H1 (cell line): Measurements from ENCODE around the gene AOPEP. TPM values are rescaled to one million over a fixed set of nuclear protein-coding genes. Genes with fewer than 3 reads are reported as not detected.

Source experiments
- CTCF ChIA-PET: fragments of 300-600 bp; sonication (Branson Sonifier 250); formaldehyde crosslinking; loops from one replicate; lab custom pipeline; 2021; ENCODE audit not compliant: partially characterized antibody; lab: Charles Lee
- POLR2A ChIA-PET: fragments of 300-600 bp; sonication (Branson Sonifier 250); formaldehyde crosslinking; loops from one replicate; lab custom pipeline; 2021; ENCODE audit warnings: inconsistent platforms; ENCODE audit not compliant: partially characterized antibody; lab: Charles Lee
- DNase-seq, 2 experiments: peaks; one replicate each; pipeline versions ENCODE4 v3.0.0 to v3.0.0-alpha.2; 2010 to 2022; ENCODE audit warnings: low spot score in 2 of 2, low read depth in 1 of 2, mixed read lengths in 1 of 2
- FAIRE-seq: peaks from 2 replicates; lab custom pipeline; 2011; peaks lifted over from hg19 to GRCh38; lab: Jason Lieb, UNC
- H2AFZ ChIP-seq: 2 replicates; pipeline ENCODE4 v1.8.1; 2012; ENCODE audit warnings: low read length, inconsistent platforms
- H2AK5ac ChIP-seq: 2 replicates; pipeline ENCODE4 v1.6.1; 2013; ENCODE audit warnings: low read depth, low read length
- H2BK120ac ChIP-seq: replicated peaks from 2 replicates; pipeline ENCODE3; 2013; ENCODE audit warnings: low read depth, low read length, inconsistent platforms
- H2BK12ac ChIP-seq: 2 replicates; pipeline ENCODE4 v1.6.1; 2013; ENCODE audit warnings: low read depth, low read length
- H2BK15ac ChIP-seq: 2 replicates; pipeline ENCODE4 v1.6.1; 2013; ENCODE audit warnings: low read length
- H2BK20ac ChIP-seq: 2 replicates; pipeline ENCODE4 v1.6.1; 2013; ENCODE audit warnings: low read length
- H2BK5ac ChIP-seq: 2 replicates; pipeline ENCODE4 v1.6.1; 2013; ENCODE audit warnings: low read depth, low read length
- H3K14ac ChIP-seq: 2 replicates; pipeline ENCODE4 v1.6.1; 2013; ENCODE audit warnings: inconsistent platforms; ENCODE audit not compliant: insufficient read length
- H3K18ac ChIP-seq: 2 replicates; pipeline ENCODE4 v1.6.1; 2013; ENCODE audit warnings: low read length; ENCODE audit errors: extremely low read depth
- H3K23ac ChIP-seq: 2 replicates; pipeline ENCODE4 v1.6.1; 2013; ENCODE audit warnings: inconsistent platforms; ENCODE audit not compliant: insufficient read length
- H3K23me2 ChIP-seq: 2 replicates; pipeline ENCODE4 v1.6.1; 2013; ENCODE audit warnings: low read depth, low read length
- H3K27ac ChIP-seq: 2 replicates; pipeline ENCODE4 v1.6.1; 2011; ENCODE audit warnings: low read depth, low read length, inconsistent platforms
- H3K27me3 ChIP-seq, 4 experiments: replicated peaks in 1 of 4; 1 replicate in 1 of 4; 2 replicates in 3 of 4; pipeline versions ENCODE4 v1.6.1 to v1.8.1; 2011 to 2013; ENCODE audit warnings: low read length in 3 of 4, mild to moderate bottlenecking in 3 of 4, inconsistent platforms in 2 of 4, mixed read lengths in 2 of 4, moderate library complexity in 1 of 4; ENCODE audit not compliant: control insufficient read depth in 3 of 4, insufficient read depth in 3 of 4; ENCODE audit errors: extremely low read depth in 1 of 4
- H3K36me3 ChIP-seq, 4 experiments: 2 replicates each; pipeline versions ENCODE4 v1.6.1 to v1.8.1; 2011 to 2013; ENCODE audit warnings: mild to moderate bottlenecking in 4 of 4, low read length in 3 of 4, moderate library complexity in 2 of 4, control low read depth in 1 of 4, inconsistent platforms in 1 of 4; ENCODE audit not compliant: insufficient read depth in 4 of 4, control insufficient read depth in 2 of 4
- H3K4ac ChIP-seq: replicated peaks from 2 replicates; pipeline ENCODE3; 2013; ENCODE audit warnings: low read length, low read depth, mixed read lengths, inconsistent platforms; ENCODE audit not compliant: insufficient read length
- H3K4me1 ChIP-seq, 4 experiments: replicated peaks in 1 of 4; 1 replicate in 1 of 4; 2 replicates in 3 of 4; pipeline versions ENCODE4 v1.6.1 to v1.8.1; 2011 to 2013; ENCODE audit warnings: low read length in 3 of 4, inconsistent platforms in 2 of 4, mixed read lengths in 1 of 4; ENCODE audit not compliant: insufficient read depth in 4 of 4, control insufficient read depth in 3 of 4
- H3K4me2 ChIP-seq, 2 experiments: 2 replicates each; pipeline versions ENCODE4 v1.6.1 to v1.8.1; 2011 to 2013; ENCODE audit warnings: low read depth in 2 of 2, low read length in 2 of 2, control low read depth in 1 of 2, inconsistent platforms in 1 of 2, mild to moderate bottlenecking in 1 of 2; ENCODE audit not compliant: insufficient read depth in 1 of 2
- H3K4me3 ChIP-seq, 4 experiments: fragments of 200-600, 300-600 bp in 1 of 4; sonication (generic), shearing (Covaris generic), sonication (Bioruptor Twin) in 1 of 4; 2 replicates each; pipeline versions ENCODE4 v1.5.1 to v1.8.1; 2011 to 2016; ENCODE audit warnings: low read length in 4 of 4, low read depth in 3 of 4, control low read depth in 2 of 4, inconsistent platforms in 2 of 4, mild to moderate bottlenecking in 2 of 4, mixed read lengths in 1 of 4, moderate library complexity in 1 of 4; ENCODE audit not compliant: insufficient read depth in 2 of 4; ENCODE audit errors: extremely low read depth in 1 of 4
- H3K56ac ChIP-seq: replicated peaks from 2 replicates; pipeline ENCODE3; 2013; ENCODE audit warnings: low read depth, mild to moderate bottlenecking, mixed read lengths, low read length, inconsistent platforms; ENCODE audit not compliant: insufficient read length
- H3K79me1 ChIP-seq: 2 replicates; pipeline ENCODE4 v1.6.1; 2013; ENCODE audit warnings: low read depth, low read length, control low read depth
- H3K79me2 ChIP-seq, 2 experiments: 2 replicates each; pipeline versions ENCODE4 v1.6.1 to v1.8.1; 2012 to 2013; ENCODE audit warnings: low read length in 2 of 2, mild to moderate bottlenecking in 2 of 2, inconsistent platforms in 1 of 2; ENCODE audit not compliant: insufficient read depth in 2 of 2, control insufficient read depth in 1 of 2
- H3K9ac ChIP-seq, 4 experiments: replicated peaks in 1 of 4; 1 replicate in 1 of 4; 2 replicates in 3 of 4; pipeline versions ENCODE4 v1.6.1 to v1.8.1; 2011 to 2013; ENCODE audit warnings: low read depth in 3 of 4, low read length in 3 of 4, control low read depth in 2 of 4, mild to moderate bottlenecking in 2 of 4, moderate library complexity in 2 of 4, inconsistent platforms in 1 of 4; ENCODE audit errors: extremely low read depth in 1 of 4
- H3K9me3 ChIP-seq, 2 experiments: 2 replicates each; pipeline versions ENCODE4 v1.6.1 to v1.8.1; 2012 to 2013; ENCODE audit warnings: mild to moderate bottlenecking in 2 of 2, moderate library complexity in 2 of 2, control low read depth in 1 of 2, inconsistent platforms in 1 of 2, low read depth in 1 of 2, low read length in 1 of 2, mixed read lengths in 1 of 2; ENCODE audit not compliant: insufficient read depth in 2 of 2
- H4K20me1 ChIP-seq, 2 experiments: replicated peaks in 1 of 2; 2 replicates each; pipeline versions ENCODE3 to v1.8.1; 2011 to 2013; ENCODE audit warnings: inconsistent platforms in 2 of 2, low read length in 2 of 2, mild to moderate bottlenecking in 1 of 2; ENCODE audit not compliant: insufficient read depth in 2 of 2, control insufficient read depth in 1 of 2
- H4K5ac ChIP-seq: 2 replicates; pipeline ENCODE4 v1.6.1; 2013; ENCODE audit warnings: low read length, low read depth, mixed read lengths, inconsistent platforms; ENCODE audit not compliant: insufficient read length
- H4K8ac ChIP-seq: 2 replicates; pipeline ENCODE4 v1.8.0; 2013; ENCODE audit warnings: mild to moderate bottlenecking, moderate library complexity, low read length, inconsistent platforms; ENCODE audit not compliant: insufficient read depth; ENCODE audit errors: extremely low read depth
- H4K91ac ChIP-seq: replicated peaks from 2 replicates; pipeline ENCODE3; 2013; ENCODE audit warnings: low read length, mixed read lengths, inconsistent platforms; ENCODE audit not compliant: insufficient read length
- CBX8 ChIP-seq: fragments of 300-800, 300-1000 bp; sonication (generic); IDR thresholded peaks from 2 replicates; pipeline ENCODE4 v1.7.1; 2016; ENCODE audit warnings: low read depth, low read length, borderline replicate concordance
- CEBPB ChIP-seq: IDR thresholded peaks from 2 replicates; pipeline ENCODE4 v1.6.1; 2012; ENCODE audit warnings: low read depth, low read length
- CREB1 ChIP-seq: IDR thresholded peaks from 2 replicates; pipeline ENCODE4 v1.6.1; 2012; ENCODE audit warnings: inconsistent platforms
- GTF2F1 ChIP-seq: IDR thresholded peaks from 2 replicates; pipeline ENCODE4 v1.6.1; 2012; ENCODE audit warnings: low read depth, low read length, improper control_type of control experiment, borderline replicate concordance
- JUN ChIP-seq: IDR thresholded peaks from 2 replicates; pipeline ENCODE4 v1.6.1; 2011; ENCODE audit warnings: low read depth, mild to moderate bottlenecking, improper control_type of control experiment, low read length
- JUND ChIP-seq: IDR thresholded peaks from 2 replicates; pipeline ENCODE4 v1.6.1; 2011; ENCODE audit warnings: mild to moderate bottlenecking, improper control_type of control experiment, low read length
- POLR2AphosphoS5 ChIP-seq: IDR thresholded peaks from 2 replicates; pipeline ENCODE4 v1.6.1; 2011; ENCODE audit warnings: low read depth, low read length
- TAF7 ChIP-seq: optimal IDR thresholded peaks from 2 replicates; pipeline ENCODE3; 2011; ENCODE audit warnings: low read depth, mild to moderate bottlenecking, inconsistent platforms, low read length, moderate library complexity, borderline replicate concordance
- ZNF274 ChIP-seq: IDR thresholded peaks from 2 replicates; pipeline ENCODE4 v1.7.0; 2012; ENCODE audit warnings: low read length, borderline replicate concordance; ENCODE audit errors: extremely low read depth
- WGBS, 2 experiments: shearing (Covaris generic) in 1 of 2; methylation state at CpG; one replicate each; pipeline versions ENCODE4 v1.1.6 to v1.1.7; 2013 to 2015; ENCODE audit warnings: low lambda C conversion rate in 2 of 2, mixed read lengths in 2 of 2, inconsistent platforms in 1 of 2, low coverage in 1 of 2, missing lambda C conversion rate in 1 of 2; ENCODE audit not compliant: insufficient replicate concordance in 2 of 2, insufficient coverage in 1 of 2, insufficient read length in 1 of 2; ENCODE audit errors: extremely low coverage in 1 of 2, missing lambda C conversion rate in 1 of 2; 5-methylcytosine and 5-hydroxymethylcytosine counted together
- polyA plus RNA-seq, 7 experiments: library from polyadenylated mRNA; depleted of rRNA in 3 of 7; stranded (reverse) in 5 of 7; unstranded in 2 of 7; fragments of >200 nt in 5 of 7; fragments of 200-250 nt in 2 of 7; gene quantifications; 1 replicate in 5 of 7; 2 replicates in 1 of 7; 4 replicates in 1 of 7; pipeline versions ENCODE4 v1.2.1 to v1.2.3, GENCODE V29; 2011 to 2013; ENCODE audit warnings: missing spikeins in 2 of 7, mixed read lengths in 2 of 7
- total RNA-seq: library from RNA; stranded (reverse); fragmentation: NEBNext Ultra II Directional; extraction: Animal tissue kit (Norgen Biotek cat#: 25700); gene quantifications from 2 replicates; pipeline ENCODE4 v1.2.1, GENCODE V29; 2021
- TF ChIP-seq, protein P1 (sequence below): IDR thresholded peaks from 2 replicates; pipeline ENCODE4 v1.6.1; 2012; ENCODE audit warnings: inconsistent platforms

The AOPEP gene
- total and polyA plus RNA-seq, 2 of the 8 experiments (the other 6 are each of a cell fraction or from before 2014, with no cell fraction given) = 6.1 to 14.3 TPM

- FAIRE-seq = no peak
- H2AFZ ChIP-seq = no peak overlapping the region
Measured at GRCh38 chr9:94799578-94800264, 73.2 kb downstream of the AOPEP start.

More at GRCh38 chr9:94799578-94800264, 73.2 kb downstream of the AOPEP start:
- Histone ChIP-seq H2BK15ac (no peak overlapping the region), H3K9ac (no peak overlapping the region), H3K4me1 (no peaks in the 10 kb centered on the region), H3K4me3 (no peak overlapping the region), H3K23me2 (no peaks in the 10 kb centered on the region), H3K56ac (no peak overlapping the region), H3K4ac (no peak overlapping the region), H2BK5ac (no peak overlapping the region), H2BK120ac (no peak overlapping the region), H4K5ac (no peak overlapping the region), H3K14ac (no peak overlapping the region), H2AK5ac (no peak overlapping the region), H3K4me2 (no peak overlapping the region), H2BK12ac (no peak overlapping the region), H3K79me2 (no peaks in the 10 kb centered on the region), H3K18ac (no peak overlapping the region), H3K27ac (no peak overlapping the region), H4K8ac (no peak overlapping the region), H3K79me1 (no peaks in the 10 kb centered on the region), H4K91ac (no peak overlapping the region), H3K23ac (no peak overlapping the region), H3K9me3 (no peaks in the 10 kb centered on the region), H3K36me3 (peaks cover 0 to 6% (median 0%) of the 10 kb centered on the region in 4 experiments; a peak in 2 of 8 replicates)
- CTCF ChIA-PET = interaction anchor here (0.7 to 1.4 kb wide), 5 partner anchors 15 to 196 kb away, joined by 3 to 5 read pairs (median 3); no protein-coding TSS in a partner anchor
- DNase-seq = no peak
- WGBS, 2 experiments = 94% methylated on average over 9 of the region's 9 CpGs; no CpG with 5 or more reads in 1 of the 2 experiments
- POLR2A ChIA-PET = interaction anchor here (0.6 kb wide), 1 partner anchor 8 kb away, joined by 6 read pairs; no protein-coding TSS in a partner anchor
- TF ChIP-seq ZNF274 (no peak), GTF2F1 (no peak), JUND (no peak), POLR2AphosphoS5 (no peak), CEBPB (no peak), JUN (no peak), CBX8 (no peak), CREB1 (no peak), TAF7 (no peak)
- TF ChIP-seq, protein P1, sequence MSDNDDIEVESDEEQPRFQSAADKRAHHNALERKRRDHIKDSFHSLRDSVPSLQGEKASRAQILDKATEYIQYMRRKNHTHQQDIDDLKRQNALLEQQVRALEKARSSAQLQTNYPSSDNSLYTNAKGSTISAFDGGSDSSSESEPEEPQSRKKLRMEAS = no peak
- TF ChIP-seq, all 59 proteins: peak for 0
- Histone ChIP-seq H4K20me1 (peaks cover 0 to 3% of the 10 kb centered on the region in 2 experiments), H3K27me3 (no peaks in the 10 kb centered on the region), H2BK20ac (no peak overlapping the region)
